OCI-LY7 (cell line): ENCODE data around the gene SEMA3E.

Source experiments
- EZH2phosphoT487 ChIP-seq: fragments of 200-600 bp; sonication (generic); IDR thresholded peaks from 2 replicates; pipeline ENCODE4 v1.6.1; 2018; ENCODE audit warnings: low read depth, borderline replicate concordance, mild to moderate bottlenecking, mixed run types, antibody characterized with exemption, low read length, moderate library complexity, mixed read lengths
- TF ChIP-seq, protein P1 (sequence below): fragments of 200-600 bp; sonication (generic); conservative IDR thresholded peaks from 2 replicates; pipeline ENCODE4 v1.5.1; 2014; ENCODE audit warnings: mild to moderate bottlenecking, antibody characterized with exemption, low read length, moderate library complexity, mixed read lengths

DNA sequence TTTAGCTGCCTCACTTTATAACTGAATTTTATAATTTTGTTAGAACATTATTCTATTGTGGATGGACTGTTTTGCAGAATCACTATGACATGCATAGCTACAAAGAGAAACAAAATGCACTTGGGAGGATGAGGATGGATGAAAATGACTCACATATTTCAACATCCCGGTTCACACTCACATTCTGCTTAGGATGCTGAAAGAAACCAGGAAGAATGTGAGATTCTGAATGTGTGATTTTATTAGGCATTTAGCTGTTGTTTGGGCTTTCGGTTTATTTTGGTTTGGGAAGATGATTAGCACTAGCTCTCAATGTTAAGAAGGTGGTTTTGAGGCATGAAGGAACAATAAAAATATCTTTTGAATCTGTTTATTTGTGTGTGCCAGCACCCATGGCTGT lies 235.5 kb downstream of the SEMA3E start:
- TF ChIP-seq, protein P1, sequence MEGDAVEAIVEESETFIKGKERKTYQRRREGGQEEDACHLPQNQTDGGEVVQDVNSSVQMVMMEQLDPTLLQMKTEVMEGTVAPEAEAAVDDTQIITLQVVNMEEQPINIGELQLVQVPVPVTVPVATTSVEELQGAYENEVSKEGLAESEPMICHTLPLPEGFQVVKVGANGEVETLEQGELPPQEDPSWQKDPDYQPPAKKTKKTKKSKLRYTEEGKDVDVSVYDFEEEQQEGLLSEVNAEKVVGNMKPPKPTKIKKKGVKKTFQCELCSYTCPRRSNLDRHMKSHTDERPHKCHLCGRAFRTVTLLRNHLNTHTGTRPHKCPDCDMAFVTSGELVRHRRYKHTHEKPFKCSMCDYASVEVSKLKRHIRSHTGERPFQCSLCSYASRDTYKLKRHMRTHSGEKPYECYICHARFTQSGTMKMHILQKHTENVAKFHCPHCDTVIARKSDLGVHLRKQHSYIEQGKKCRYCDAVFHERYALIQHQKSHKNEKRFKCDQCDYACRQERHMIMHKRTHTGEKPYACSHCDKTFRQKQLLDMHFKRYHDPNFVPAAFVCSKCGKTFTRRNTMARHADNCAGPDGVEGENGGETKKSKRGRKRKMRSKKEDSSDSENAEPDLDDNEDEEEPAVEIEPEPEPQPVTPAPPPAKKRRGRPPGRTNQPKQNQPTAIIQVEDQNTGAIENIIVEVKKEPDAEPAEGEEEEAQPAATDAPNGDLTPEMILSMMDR, result no peak
- no peak for TF ChIP-seq EZH2phosphoT487
